GM18505 (cell line): ENCODE measurements around the gene KLK7.
"Not testable (repeated sequence)": the region's sequence is repeated elsewhere in the genome, so short reads cannot be mapped to it uniquely, and the experiment has no call there.

Experiments
- ATAC-seq: cut with Tn5 transposase; IDR thresholded peaks from one replicate; pipeline ENCODE4 v1.9.1; 2021; ENCODE audit not compliant: unreplicated experiment
- POLR2A ChIP-seq: IDR thresholded peaks from 4 replicates; pipeline ENCODE4 v1.6.1; 2011; ENCODE audit warnings: borderline replicate concordance; ENCODE audit not compliant: insufficient read depth, insufficient read length; ENCODE audit errors: extremely low read depth

The KLK7 gene

GRCh38 chr19:50980208-50980607 is 3.5 kb downstream of the KLK7 start:
- ATAC-seq: no peak
- TF ChIP-seq POLR2A: no peak

DNA sequence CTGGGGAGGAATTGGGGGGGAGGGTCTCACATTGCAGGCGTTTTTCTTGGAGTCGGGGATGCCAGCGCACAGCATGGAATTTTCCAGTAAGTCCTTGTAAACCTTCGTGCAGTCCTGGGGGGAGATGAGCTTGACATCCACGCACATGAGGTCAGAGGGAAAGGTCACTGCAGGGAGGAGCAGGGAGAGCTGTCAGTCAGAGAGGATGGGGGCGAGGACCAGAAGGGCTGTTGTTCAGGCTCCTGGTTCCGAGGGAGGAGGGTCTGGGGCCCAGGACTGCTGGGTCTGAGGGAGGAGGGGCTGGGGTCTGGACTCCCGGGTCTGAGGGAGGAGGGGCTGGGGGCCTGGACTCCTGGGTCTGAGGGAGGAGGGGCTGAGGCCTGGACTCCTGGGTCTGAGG is 4.0 kb downstream of the KLK7 start:
- no peak for TF ChIP-seq POLR2A
- ATAC-seq: no peak

- TF ChIP-seq POLR2A: no peak
These were observed 4.8 kb downstream of the KLK7 start for GRCh38 chr19:50978772-50979390.

DNA sequence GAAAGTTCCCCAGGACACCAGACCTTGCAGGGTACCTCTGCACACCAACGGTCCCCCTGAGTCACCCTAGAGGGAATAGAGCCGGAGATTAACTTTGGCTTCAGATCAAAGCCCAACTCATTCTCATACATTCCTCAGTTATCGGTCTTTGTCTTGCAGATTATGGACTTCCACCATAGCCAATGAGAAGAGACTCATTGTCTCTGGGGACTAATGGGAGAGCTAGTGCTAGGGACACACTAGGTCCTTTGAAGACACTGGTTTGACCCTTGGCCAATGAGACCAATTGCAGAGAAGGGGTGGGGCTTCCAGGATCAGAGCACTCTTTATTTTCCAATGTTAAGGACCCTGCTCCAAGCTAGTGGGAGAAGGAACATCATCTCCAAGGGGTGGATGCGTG is 6.1 kb downstream of the KLK7 start:
- TF ChIP-seq POLR2A: no peak

More at GRCh38 chr19:50978772-50979390, 4.8 kb downstream of the KLK7 start:
- no peak for ATAC-seq

GRCh38 chr19:50975766-50976165 is 8.0 kb downstream of the KLK7 start:
- ATAC-seq: no peak
- TF ChIP-seq POLR2A: no peak

More for the DNA sequence above, 6.1 kb downstream of the KLK7 start:
- no peak for ATAC-seq

- TF ChIP-seq POLR2A: no peak
- no peak for ATAC-seq
These were observed 8.8 kb downstream of the KLK7 start for GRCh38 chr19:50974702-50975556.

DNA sequence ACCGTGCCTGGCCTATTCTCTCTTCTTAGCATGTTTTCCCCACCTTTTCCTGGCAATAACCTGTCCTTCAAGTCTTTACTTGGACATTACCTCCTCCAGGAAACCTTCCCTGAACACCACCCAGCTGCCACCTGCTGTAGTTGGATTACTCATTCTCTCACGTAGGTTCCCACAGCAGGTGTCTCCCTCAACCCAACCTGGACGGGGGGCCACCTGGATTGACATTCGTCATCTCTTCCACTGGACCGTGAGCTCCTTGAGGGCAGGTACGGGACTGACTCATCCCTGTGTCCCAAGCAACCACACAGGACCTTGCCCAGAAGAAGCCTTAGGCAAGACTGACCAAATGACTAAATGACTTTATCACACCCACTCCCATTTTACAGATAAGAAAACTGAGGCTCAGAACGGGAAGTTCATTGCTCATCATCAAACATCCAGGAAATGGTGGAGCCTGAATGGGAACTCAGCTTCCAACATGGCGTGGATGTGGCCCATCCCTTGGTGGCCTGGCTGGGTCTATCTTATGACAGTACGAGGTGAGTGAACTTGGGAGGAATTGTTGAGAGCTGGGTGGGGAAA is 10.8 kb downstream of the KLK7 start:
- TF ChIP-seq POLR2A: no peak
- ATAC-seq: no peak

- ATAC-seq: not testable (repeated sequence)
These were observed 13.9 kb downstream of the KLK7 start for GRCh38 chr19:50969810-50970209.

DNA sequence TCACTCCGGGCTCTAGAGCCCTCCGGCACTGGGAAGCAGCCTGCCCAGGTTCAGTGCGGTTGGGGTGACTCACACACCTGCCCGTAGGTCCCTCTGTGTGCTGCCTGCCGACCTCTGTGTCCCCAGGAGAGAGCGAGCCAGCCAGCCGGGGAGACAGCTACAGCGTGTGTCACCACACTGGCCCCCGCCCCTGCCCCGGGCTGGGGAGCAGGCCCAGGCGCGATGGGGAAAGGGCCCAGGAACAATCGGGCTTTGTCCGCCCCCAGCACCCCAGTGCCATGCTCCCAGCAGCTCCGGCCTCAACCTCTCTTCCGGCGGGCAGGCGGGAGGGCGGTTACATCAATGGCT is 14.3 kb downstream of the KLK7 start, which contains the start of gene KLK6:
KLK6 (minus strand) TSS at position 179 of the 348 bp plus-strand sequence. CDS start 1,487 bp downstream, outside the sequence.
- ATAC-seq: no peak
- no peak for TF ChIP-seq POLR2A

DNA sequence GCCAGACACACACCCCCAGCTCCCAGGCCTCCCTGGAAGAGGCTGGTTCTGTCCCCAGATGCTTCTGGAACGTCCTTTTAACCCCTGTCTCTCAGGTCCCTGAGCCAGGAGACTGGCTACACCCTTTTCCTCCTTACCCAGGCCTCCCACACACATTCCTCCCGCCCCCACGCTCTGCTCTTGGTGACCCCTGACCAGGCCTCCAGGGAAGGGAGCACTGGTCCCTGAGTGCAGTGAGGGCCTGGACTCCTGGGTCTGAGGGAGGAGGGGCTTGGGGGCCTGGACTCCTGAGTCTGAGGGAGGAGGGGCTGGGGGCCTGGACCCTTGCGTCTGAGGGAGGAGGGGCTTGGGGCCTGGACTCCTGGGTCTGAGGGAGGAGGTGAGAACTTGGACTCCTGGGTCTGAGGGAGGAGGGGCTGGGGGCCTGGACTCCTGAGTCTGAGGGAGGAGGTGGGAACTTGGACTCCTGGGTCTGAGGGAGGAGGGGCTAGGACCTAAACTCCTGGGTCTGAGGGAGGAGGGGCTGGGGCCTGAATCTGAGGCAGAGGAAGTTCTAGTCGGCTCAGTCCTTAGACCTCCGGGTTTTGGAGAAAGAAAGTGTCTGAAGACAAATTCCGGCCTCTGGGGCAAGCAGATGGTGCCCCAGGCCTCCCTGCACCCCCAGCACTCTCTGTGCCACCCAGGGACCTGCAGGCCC is 14.9 kb downstream of the KLK7 start:
- no peak for TF ChIP-seq POLR2A
- ATAC-seq: no peak

GRCh38 chr19:50967929-50968715 is 15.6 kb downstream of the KLK7 start:
- TF ChIP-seq POLR2A: no peak
- ATAC-seq: no peak

- no peak for TF ChIP-seq POLR2A
- no peak for ATAC-seq
These were observed 19.5 kb downstream of the KLK7 start for GRCh38 chr19:50964266-50964665.

GRCh38 chr19:50963381-50963780 is 20.3 kb downstream of the KLK7 start:
- TF ChIP-seq POLR2A: no peak
- ATAC-seq: no peak

DNA sequence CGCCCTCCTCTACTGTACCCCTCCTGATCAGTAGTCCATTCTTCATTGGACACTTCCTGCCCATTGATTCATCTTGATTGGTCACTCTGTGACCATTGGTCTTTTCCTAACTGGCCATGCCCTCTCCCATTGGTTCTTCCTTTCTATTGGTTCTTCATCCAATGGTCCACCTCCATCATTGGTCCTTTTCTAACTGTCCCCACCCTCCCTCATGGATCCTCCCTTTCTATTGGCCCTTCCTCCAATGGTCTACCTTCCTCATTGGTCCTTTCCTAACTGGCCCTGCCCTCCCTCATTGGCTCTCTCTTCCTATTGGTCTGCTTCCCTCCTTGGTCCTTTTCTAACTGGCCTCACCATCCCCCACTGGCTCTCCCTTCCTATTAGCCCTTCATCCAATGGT is 21.5 kb downstream of the KLK7 start:
- TF ChIP-seq POLR2A: no peak
- ATAC-seq: no peak
